HUES48 (cell line): ENCODE results near the gene TMEM31.
A peak's percentile ranks its signal among the peaks of the same experiment; 100 is the strongest.

Source experiments
- H3K27ac ChIP-seq: one replicate; pipeline ENCODE4 v1.7.0; 2013; ENCODE audit warnings: low read depth, low read length, inconsistent platforms
- H3K27me3 ChIP-seq: 2 replicates; pipeline ENCODE4 v1.6.1; 2013; ENCODE audit warnings: mild to moderate bottlenecking, low read length; ENCODE audit not compliant: control insufficient read depth, insufficient read depth
- H3K36me3 ChIP-seq: 2 replicates; pipeline ENCODE4 v1.6.1; 2013; ENCODE audit warnings: low read length; ENCODE audit not compliant: control insufficient read depth, insufficient read depth
- H3K4me1 ChIP-seq: 2 replicates; pipeline ENCODE4 v1.6.1; 2013; ENCODE audit warnings: mild to moderate bottlenecking, low read length; ENCODE audit not compliant: control insufficient read depth, insufficient read depth
- H3K4me3 ChIP-seq: 2 replicates; pipeline ENCODE4 v1.5.1; 2013; ENCODE audit warnings: mild to moderate bottlenecking, low read depth, low read length
- H3K9ac ChIP-seq: 2 replicates; pipeline ENCODE4 v1.6.1; 2013; ENCODE audit warnings: mild to moderate bottlenecking, low read depth, low read length, moderate library complexity
- H3K9me3 ChIP-seq: 2 replicates; pipeline ENCODE4 v1.6.1; 2013; ENCODE audit warnings: low read length; ENCODE audit not compliant: control insufficient read depth, insufficient read depth

The TMEM31 gene

DNA sequence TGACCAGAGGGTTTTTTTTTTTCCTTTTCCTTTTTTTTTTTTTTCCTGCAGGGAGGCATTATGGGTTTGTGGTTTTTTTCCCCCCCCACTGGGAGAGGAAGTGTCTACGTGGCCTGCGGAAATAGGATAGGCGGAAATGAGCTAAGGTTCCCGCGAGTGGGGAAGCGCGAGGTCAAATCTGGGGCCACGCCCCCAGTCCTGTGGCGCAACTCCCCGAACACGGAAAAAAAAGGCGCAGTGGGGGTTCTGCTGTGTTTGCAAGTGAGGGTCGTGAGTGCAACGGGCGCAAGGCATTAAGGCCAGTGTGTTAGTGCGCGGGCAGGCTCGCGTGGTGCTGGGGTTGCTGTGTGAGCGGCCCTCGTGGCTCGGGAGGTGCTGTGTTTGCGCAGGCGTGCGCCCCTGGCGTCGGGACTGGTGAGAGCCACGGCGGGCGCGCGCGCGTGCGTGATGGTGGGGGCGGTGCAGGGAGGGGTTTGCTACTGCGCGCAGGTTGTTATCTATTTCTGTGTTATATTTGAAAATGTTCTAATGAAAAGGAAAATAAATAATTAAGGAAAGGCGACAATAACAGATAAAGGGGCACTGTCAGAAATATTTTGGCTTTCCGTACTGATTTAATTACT, 23.5 kb upstream of the TMEM31 start:
- Histone ChIP-seq H3K4me1 (peaks cover 5% of the 10 kb centered on the region; the same call in 1 of the 2 replicates), H3K4me3 (peak overlapping the region; percentile 89), H3K27me3 (no peaks in the 10 kb centered on the region), H3K27ac (peak overlapping the region; percentile 98), H3K36me3 (peaks cover 29% of the 10 kb centered on the region), H3K9ac (peak overlapping the region; percentile 92), H3K9me3 (no peaks in the 10 kb centered on the region)

GRCh38 chrX:103687696-103688201, 23.0 kb upstream of the TMEM31 start:
- Histone ChIP-seq H3K4me3 (peak overlapping the region; percentile 89), H3K27me3 (no peaks in the 10 kb centered on the region), H3K36me3 (peaks cover 24% of the 10 kb centered on the region), H3K4me1 (peaks cover 5% of the 10 kb centered on the region; the same call in 1 of the 2 replicates), H3K27ac (peak overlapping the region; percentile 98), H3K9me3 (no peaks in the 10 kb centered on the region), H3K9ac (peak overlapping the region; percentile 92)

DNA sequence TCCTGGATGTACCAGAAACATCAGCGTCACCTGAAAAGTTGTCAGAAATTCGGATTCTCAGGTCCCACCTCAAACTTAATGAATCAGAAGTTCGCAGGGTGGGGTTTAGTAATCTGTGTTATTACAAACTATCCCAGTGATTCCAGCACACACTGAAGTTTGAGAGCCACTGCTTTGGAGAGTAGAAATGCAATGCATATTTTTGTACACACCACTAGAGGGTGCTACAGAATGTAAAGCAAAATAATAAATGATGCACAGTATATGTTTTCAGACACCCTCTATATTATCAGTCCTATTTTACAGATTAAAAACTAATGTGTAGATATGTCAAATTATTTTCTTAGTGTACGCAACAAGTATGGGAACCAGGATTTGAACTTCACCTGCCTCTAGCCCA, 21.8 kb upstream of the TMEM31 start:
- H3K27me3 ChIP-seq: no peaks in the 10 kb centered on the region
- H3K4me1 ChIP-seq: peaks cover 5% of the 10 kb centered on the region; the same call in 1 of the 2 replicates
- no peak overlapping the region for H3K27ac ChIP-seq
- peaks cover 13% of the 10 kb centered on the region for H3K36me3 ChIP-seq
- no peak overlapping the region for H3K9ac ChIP-seq
- no peaks in the 10 kb centered on the region for H3K9me3 ChIP-seq
- H3K4me3 ChIP-seq: no peak overlapping the region

DNA sequence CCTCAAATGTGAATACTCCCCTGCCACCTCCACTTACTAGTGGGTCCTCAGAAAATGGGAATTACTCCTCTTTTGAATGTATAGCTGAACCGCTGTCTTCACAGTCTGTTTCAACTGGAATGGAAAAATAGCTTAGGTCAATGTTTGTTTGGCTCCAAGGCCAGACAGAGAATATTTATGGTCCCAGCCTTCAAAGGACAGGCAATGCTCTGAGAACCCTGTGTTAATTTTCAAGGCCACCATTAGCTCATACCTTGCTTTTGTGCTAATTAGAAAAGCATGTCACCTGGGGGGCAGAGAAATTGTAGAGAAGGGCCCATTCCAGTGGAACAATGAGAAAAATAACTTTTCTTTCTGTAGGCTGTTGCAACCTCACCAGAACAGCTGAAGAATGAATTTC, 19.6 kb upstream of the TMEM31 start:
- Histone ChIP-seq H3K4me1 (no peaks in the 10 kb centered on the region), H3K36me3 (no peaks in the 10 kb centered on the region; the same call in 1 of the 2 replicates), H3K9ac (no peak overlapping the region)

GRCh38 chrX:103697687-103698086, 13.0 kb upstream of the TMEM31 start:
- no peak overlapping the region for H3K4me3 ChIP-seq
- peaks cover 14% of the 10 kb centered on the region; the same call in 1 of the 2 replicates for H3K27me3 ChIP-seq
- peak overlapping the region; percentile 38 for H3K27ac ChIP-seq
- H3K4me1 ChIP-seq: peaks cover 11% of the 10 kb centered on the region
- no peaks in the 10 kb centered on the region for H3K9me3 ChIP-seq
- no peaks in the 10 kb centered on the region for H3K36me3 ChIP-seq
- no peak overlapping the region; the same call in 1 of the 2 replicates for H3K9ac ChIP-seq

More for the DNA sequence above, 19.6 kb upstream of the TMEM31 start:
- Histone ChIP-seq H3K4me3 (no peak overlapping the region), H3K27ac (no peak overlapping the region), H3K9me3 (no peaks in the 10 kb centered on the region), H3K27me3 (no peaks in the 10 kb centered on the region)

DNA sequence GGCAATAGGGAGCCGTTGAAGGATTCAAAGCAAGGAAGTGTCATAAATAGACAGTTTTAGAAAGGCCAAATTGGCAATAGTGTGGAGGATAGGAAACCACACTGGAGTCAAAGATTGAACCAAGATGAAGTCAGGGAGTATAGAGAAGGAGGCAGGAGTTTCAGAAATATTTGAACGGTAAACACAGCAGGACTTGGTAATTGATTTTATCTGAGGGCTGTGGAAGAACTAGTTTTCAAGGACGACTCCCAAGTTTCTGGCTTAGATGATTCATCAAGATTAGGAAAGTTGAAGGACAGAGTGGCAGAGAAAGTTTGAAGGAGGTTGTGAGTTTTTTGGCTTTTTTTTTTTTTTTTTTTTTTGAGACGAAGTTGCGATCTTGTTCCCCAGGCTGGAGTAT, 11.5 kb upstream of the TMEM31 start:
- H3K4me1 ChIP-seq: peaks cover 11% of the 10 kb centered on the region
- H3K36me3 ChIP-seq: no peaks in the 10 kb centered on the region
- H3K27ac ChIP-seq: no peak overlapping the region
- H3K9ac ChIP-seq: no peak overlapping the region
- H3K9me3 ChIP-seq: no peaks in the 10 kb centered on the region
- H3K4me3 ChIP-seq: no peak overlapping the region
- peaks cover 19% of the 10 kb centered on the region; the same call in 1 of the 2 replicates for H3K27me3 ChIP-seq

DNA sequence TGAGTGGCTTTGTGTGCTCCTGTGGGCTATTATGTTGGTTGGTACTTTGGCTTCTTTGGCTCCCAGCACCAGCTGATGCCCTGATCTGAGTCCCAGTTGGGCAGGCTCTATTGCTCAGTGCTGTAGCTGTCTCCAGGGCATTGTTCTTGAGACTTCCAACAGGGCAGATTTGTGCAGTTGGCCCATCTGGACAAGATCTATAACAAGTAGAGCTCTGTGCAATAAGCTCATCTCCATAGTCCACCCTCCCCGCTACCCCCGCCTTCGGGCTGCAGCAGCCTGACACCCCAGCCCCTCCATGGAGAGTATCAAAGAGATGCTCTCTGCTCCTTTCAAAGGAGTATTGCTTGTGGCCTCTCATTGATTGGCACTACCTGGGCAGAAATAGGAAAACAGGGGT, 5.8 kb upstream of the TMEM31 start:
- H3K4me3 ChIP-seq: no peak overlapping the region
- H3K4me1 ChIP-seq: no peaks in the 10 kb centered on the region; the same call in 1 of the 2 replicates
- H3K27me3 ChIP-seq: peaks cover 19% of the 10 kb centered on the region; the same call in 1 of the 2 replicates
- H3K27ac ChIP-seq: no peak overlapping the region
- H3K36me3 ChIP-seq: no peaks in the 10 kb centered on the region
- H3K9me3 ChIP-seq: no peaks in the 10 kb centered on the region
- H3K9ac ChIP-seq: no peak overlapping the region

DNA sequence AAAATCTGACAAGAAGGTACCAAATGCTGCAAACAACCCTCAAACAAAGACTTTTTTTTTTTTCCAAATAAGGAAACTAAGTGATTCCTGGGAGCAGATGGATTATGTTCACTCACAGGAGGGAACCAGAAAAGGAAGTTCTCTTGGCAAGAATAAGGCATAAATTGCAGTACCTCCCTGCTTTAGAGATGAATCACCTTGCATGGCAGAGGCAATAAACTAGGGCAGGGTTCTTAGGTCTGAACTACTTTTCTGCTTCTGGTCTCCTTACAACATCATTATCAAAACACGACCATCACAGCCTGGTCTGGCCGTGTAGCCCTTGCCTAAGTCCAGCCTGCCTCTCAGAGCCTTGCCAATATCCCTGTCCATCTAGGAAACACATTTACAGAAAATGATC, 6.3 kb downstream of the TMEM31 start:
- Histone ChIP-seq H3K27me3 (peaks cover 6% of the 10 kb centered on the region), H3K4me3 (no peak overlapping the region), H3K27ac (no peak overlapping the region), H3K9me3 (no peaks in the 10 kb centered on the region), H3K36me3 (no peaks in the 10 kb centered on the region), H3K9ac (no peak overlapping the region), H3K4me1 (peaks cover 5% of the 10 kb centered on the region)

GRCh38 chrX:103718120-103718519, 7.4 kb downstream of the TMEM31 start:
- peaks cover 11% of the 10 kb centered on the region for H3K27me3 ChIP-seq
- H3K36me3 ChIP-seq: no peaks in the 10 kb centered on the region
- H3K4me3 ChIP-seq: no peak overlapping the region
- H3K27ac ChIP-seq: no peak overlapping the region
- no peaks in the 10 kb centered on the region for H3K9me3 ChIP-seq
- H3K9ac ChIP-seq: no peak overlapping the region
- H3K4me1 ChIP-seq: peaks cover 5% of the 10 kb centered on the region

GRCh38 chrX:103722505-103722904, 11.8 kb downstream of the TMEM31 start:
- no peak overlapping the region for H3K9ac ChIP-seq
- peaks cover 14% of the 10 kb centered on the region for H3K4me1 ChIP-seq
- H3K9me3 ChIP-seq: no peaks in the 10 kb centered on the region
- peaks cover 17% of the 10 kb centered on the region for H3K27me3 ChIP-seq
- H3K4me3 ChIP-seq: no peak overlapping the region
- H3K27ac ChIP-seq: no peak overlapping the region
- no peaks in the 10 kb centered on the region for H3K36me3 ChIP-seq

DNA sequence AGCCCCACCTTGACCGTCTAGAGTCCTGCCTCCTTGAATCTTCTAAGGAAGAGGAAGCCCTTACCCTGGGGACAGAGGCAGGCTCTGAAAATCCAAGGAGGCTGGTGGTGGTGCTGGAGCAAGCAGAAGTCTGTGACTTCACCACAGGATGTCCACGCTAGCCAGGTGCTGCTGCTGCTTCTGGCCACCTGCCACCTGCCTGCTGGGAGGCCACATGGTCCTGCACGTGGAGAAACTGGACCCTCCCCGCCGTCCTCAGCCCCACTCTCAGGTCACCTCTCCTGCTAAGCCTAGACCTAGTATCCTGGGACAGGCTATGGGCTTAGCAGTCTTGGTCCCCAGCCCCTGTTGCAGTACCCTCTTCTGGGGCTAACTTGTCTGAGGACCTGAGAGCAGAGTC, 15.8 kb downstream of the TMEM31 start:
- H3K9me3 ChIP-seq: no peaks in the 10 kb centered on the region
- H3K36me3 ChIP-seq: no peaks in the 10 kb centered on the region
- no peak overlapping the region for H3K4me3 ChIP-seq
- H3K27me3 ChIP-seq: peaks cover 26% of the 10 kb centered on the region; the same call in 1 of the 2 replicates
- H3K27ac ChIP-seq: no peak overlapping the region
- no peak overlapping the region for H3K9ac ChIP-seq
- H3K4me1 ChIP-seq: peaks cover 49% of the 10 kb centered on the region
